GM12878 (cell line): ENCODE measurements around the gene TRDMT1. TPM values are rescaled to one million over a fixed set of nuclear protein-coding genes. Genes with fewer than 3 reads are reported as not detected.

ENCODE experiments used
- CREB1 ChIP-seq: IDR thresholded peaks from 2 replicates; pipeline ENCODE4 v1.6.1; 2012; ENCODE audit warnings: low read depth, mild to moderate bottlenecking, inconsistent platforms
- KDM1A ChIP-seq: fragments of 200-600 bp; sonication (generic); IDR thresholded peaks from 2 replicates; pipeline ENCODE4 v1.6.1; 2016; ENCODE audit warnings: borderline replicate concordance
- NFYB ChIP-seq: IDR thresholded peaks from 2 replicates; pipeline ENCODE4 v1.6.1; 2011; ENCODE audit warnings: low read depth, mild to moderate bottlenecking, low read length, improper control_type of control experiment, moderate library complexity; ENCODE audit not compliant: insufficient read depth
- polyA plus RNA-seq, 11 experiments: library from polyadenylated mRNA; depleted of rRNA in 4 of 11; unstranded in 6 of 11; stranded (reverse) in 5 of 11; fragments of >200 nt; fragmentation: Nextera tagmentation in 4 of 11; fragmentation: Illumina TruSeq in 1 of 11; extraction: Ambion mirVana in 4 of 11; extraction: Trizol in 1 of 11; gene quantifications; 1 replicate in 1 of 11; 2 replicates in 10 of 11; pipeline versions ENCODE4 v1.2.1 to v1.2.3, GENCODE V29; 2011 to 2016; ENCODE audit warnings: inconsistent platforms in 2 of 11, missing spikeins in 2 of 11, low read depth in 1 of 11
- total RNA-seq, 4 experiments: library from RNA; depleted of rRNA in 3 of 4; stranded (reverse); fragments of >200 nt in 3 of 4; fragmentation: Illumina TruSeq in 1 of 4; extraction: Trizol in 1 of 4; gene quantifications; 2 replicates each; pipeline versions ENCODE4 v1.2.1 to v1.2.3, GENCODE V29; 2013 to 2021
- TF ChIP-seq, protein P1 (sequence below), 3 experiments: IDR thresholded peaks in 2 of 3; conservative IDR thresholded peaks in 1 of 3; 2 replicates each; pipeline ENCODE4 v1.5.1; 2011; ENCODE audit warnings: low read depth in 3 of 3, low read length in 3 of 3, mild to moderate bottlenecking in 3 of 3, control low read depth in 2 of 3, moderate library complexity in 2 of 3, inconsistent platforms in 1 of 3, mixed read lengths in 1 of 3; ENCODE audit not compliant: control insufficient read depth in 2 of 3, insufficient read depth in 1 of 3; ENCODE audit errors: extremely low read depth in 1 of 3
- TF ChIP-seq, protein P2 (sequence below): fragments of 450-650 bp; formaldehyde crosslinking; IDR thresholded peaks from 2 replicates; pipeline ENCODE4 v1.4.0; 2020; ENCODE audit warnings: mild to moderate bottlenecking, moderate library complexity
- TF ChIP-seq, protein P3 (sequence below): fragments of 450-650 bp; IDR thresholded peaks from 2 replicates; pipeline ENCODE4 v1.6.1; 2017; ENCODE audit warnings: borderline replicate concordance

Gene TRDMT1
- total and polyA plus RNA-seq, 10 of the 15 experiments (the other 5 are each of a cell fraction or from before 2014, with no cell fraction given), result 2.3 to 9.7 (median 4.6) TPM

GRCh38 chr10:17109475-17110207 lies 91.8 kb downstream of the TRDMT1 start (continued):
- TF ChIP-seq, protein P1, sequence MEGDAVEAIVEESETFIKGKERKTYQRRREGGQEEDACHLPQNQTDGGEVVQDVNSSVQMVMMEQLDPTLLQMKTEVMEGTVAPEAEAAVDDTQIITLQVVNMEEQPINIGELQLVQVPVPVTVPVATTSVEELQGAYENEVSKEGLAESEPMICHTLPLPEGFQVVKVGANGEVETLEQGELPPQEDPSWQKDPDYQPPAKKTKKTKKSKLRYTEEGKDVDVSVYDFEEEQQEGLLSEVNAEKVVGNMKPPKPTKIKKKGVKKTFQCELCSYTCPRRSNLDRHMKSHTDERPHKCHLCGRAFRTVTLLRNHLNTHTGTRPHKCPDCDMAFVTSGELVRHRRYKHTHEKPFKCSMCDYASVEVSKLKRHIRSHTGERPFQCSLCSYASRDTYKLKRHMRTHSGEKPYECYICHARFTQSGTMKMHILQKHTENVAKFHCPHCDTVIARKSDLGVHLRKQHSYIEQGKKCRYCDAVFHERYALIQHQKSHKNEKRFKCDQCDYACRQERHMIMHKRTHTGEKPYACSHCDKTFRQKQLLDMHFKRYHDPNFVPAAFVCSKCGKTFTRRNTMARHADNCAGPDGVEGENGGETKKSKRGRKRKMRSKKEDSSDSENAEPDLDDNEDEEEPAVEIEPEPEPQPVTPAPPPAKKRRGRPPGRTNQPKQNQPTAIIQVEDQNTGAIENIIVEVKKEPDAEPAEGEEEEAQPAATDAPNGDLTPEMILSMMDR (IDR thresholded peaks at IDR 0.05 in 2 of 3, conservative IDR thresholded peaks at IDR 0.05 in 1 of 3; ENCODE audit: control insufficient read depth in 2 of 3, extremely low read depth in 1 of 3, insufficient read depth in 1 of 3, low read depth in 3 of 3, low read length in 3 of 3), result no peak
- TF ChIP-seq KDM1A, result no peak
- TF ChIP-seq, protein P2, sequence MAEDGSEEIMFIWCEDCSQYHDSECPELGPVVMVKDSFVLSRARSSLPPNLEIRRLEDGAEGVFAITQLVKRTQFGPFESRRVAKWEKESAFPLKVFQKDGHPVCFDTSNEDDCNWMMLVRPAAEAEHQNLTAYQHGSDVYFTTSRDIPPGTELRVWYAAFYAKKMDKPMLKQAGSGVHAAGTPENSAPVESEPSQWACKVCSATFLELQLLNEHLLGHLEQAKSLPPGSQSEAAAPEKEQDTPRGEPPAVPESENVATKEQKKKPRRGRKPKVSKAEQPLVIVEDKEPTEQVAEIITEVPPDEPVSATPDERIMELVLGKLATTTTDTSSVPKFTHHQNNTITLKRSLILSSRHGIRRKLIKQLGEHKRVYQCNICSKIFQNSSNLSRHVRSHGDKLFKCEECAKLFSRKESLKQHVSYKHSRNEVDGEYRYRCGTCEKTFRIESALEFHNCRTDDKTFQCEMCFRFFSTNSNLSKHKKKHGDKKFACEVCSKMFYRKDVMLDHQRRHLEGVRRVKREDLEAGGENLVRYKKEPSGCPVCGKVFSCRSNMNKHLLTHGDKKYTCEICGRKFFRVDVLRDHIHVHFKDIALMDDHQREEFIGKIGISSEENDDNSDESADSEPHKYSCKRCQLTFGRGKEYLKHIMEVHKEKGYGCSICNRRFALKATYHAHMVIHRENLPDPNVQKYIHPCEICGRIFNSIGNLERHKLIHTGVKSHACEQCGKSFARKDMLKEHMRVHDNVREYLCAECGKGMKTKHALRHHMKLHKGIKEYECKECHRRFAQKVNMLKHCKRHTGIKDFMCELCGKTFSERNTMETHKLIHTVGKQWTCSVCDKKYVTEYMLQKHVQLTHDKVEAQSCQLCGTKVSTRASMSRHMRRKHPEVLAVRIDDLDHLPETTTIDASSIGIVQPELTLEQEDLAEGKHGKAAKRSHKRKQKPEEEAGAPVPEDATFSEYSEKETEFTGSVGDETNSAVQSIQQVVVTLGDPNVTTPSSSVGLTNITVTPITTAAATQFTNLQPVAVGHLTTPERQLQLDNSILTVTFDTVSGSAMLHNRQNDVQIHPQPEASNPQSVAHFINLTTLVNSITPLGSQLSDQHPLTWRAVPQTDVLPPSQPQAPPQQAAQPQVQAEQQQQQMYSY (CRISPR knock-in tag), result no peak
- TF ChIP-seq, protein P3, sequence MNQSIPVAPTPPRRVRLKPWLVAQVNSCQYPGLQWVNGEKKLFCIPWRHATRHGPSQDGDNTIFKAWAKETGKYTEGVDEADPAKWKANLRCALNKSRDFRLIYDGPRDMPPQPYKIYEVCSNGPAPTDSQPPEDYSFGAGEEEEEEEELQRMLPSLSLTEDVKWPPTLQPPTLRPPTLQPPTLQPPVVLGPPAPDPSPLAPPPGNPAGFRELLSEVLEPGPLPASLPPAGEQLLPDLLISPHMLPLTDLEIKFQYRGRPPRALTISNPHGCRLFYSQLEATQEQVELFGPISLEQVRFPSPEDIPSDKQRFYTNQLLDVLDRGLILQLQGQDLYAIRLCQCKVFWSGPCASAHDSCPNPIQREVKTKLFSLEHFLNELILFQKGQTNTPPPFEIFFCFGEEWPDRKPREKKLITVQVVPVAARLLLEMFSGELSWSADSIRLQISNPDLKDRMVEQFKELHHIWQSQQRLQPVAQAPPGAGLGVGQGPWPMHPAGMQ, result no peak
- no peak for TF ChIP-seq NFYB
- TF ChIP-seq CREB1, result no peak
